Measurements from ENCODE around the gene CCNB2.
"Not testable (repeated sequence)": the region's sequence is repeated elsewhere in the genome, so short reads cannot be mapped to it uniquely, and the experiment has no call there.

CCNB2 gene

GRCh38 chr15:59162080-59162479 lies 57.1 kb downstream of the CCNB2 start:
- DNase-seq (ENCODE audit: insufficient read length, low spot score); FAIRE-seq: not testable (repeated sequence)

- no peak for DNase-seq (ENCODE audit: insufficient read length, low spot score)
- FAIRE-seq: no peak
Observed at GRCh38 chr15:59165726-59166125, 60.8 kb downstream of the CCNB2 start.

- DNase-seq (ENCODE audit: insufficient read length, low spot score): no peak
Observed at GRCh38 chr15:59166166-59166565, 61.2 kb downstream of the CCNB2 start.

GRCh38 chr15:59166601-59167265 lies 61.8 kb downstream of the CCNB2 start:
- FAIRE-seq: no peak
- no peak for DNase-seq (ENCODE audit: insufficient read length, low spot score)

More at GRCh38 chr15:59166166-59166565, 61.2 kb downstream of the CCNB2 start:
- FAIRE-seq: no peak

GRCh38 chr15:59168536-59168935 lies 63.6 kb downstream of the CCNB2 start:
- FAIRE-seq: no peak
- DNase-seq (ENCODE audit: insufficient read length, low spot score): no peak

- no peak for DNase-seq (ENCODE audit: insufficient read length, low spot score)
- FAIRE-seq: no peak
Observed at GRCh38 chr15:59169251-59169708, 64.3 kb downstream of the CCNB2 start.

GRCh38 chr15:59170295-59171066 lies 65.5 kb downstream of the CCNB2 start:
- FAIRE-seq (no peak), DNase-seq (ENCODE audit: insufficient read length, low spot score) (no peak)

- DNase-seq (ENCODE audit: insufficient read length, low spot score) (no peak), FAIRE-seq (no peak)
Observed at GRCh38 chr15:59171067-59171397, 66.1 kb downstream of the CCNB2 start.

- DNase-seq (ENCODE audit: insufficient read length, low spot score) (no peak), FAIRE-seq (no peak)
Observed at GRCh38 chr15:59172289-59172901, 67.4 kb downstream of the CCNB2 start.

- no peak for DNase-seq (ENCODE audit: insufficient read length, low spot score)
- FAIRE-seq: no peak
Observed at GRCh38 chr15:59173194-59173593, 68.2 kb downstream of the CCNB2 start.

GRCh38 chr15:59174151-59174834 lies 69.3 kb downstream of the CCNB2 start:
- DNase-seq (ENCODE audit: insufficient read length, low spot score): no peak
- FAIRE-seq: no peak
